ENCODE results near the gene ZSCAN4.

ZSCAN4 gene

GRCh38 chr19:57668635-57669034, at the start of gene ZSCAN4:
Gene ZSCAN4, plus strand, starts transcription at chr19:57668935. Its CDS starts 7,211 bp downstream, at chr19:57676146.
- no peak for DNase-seq (ENCODE audit: low read depth in 2 of 2)

- no peak for DNase-seq (ENCODE audit: low read depth in 2 of 2)
Observed at GRCh38 chr19:57620673-57621348, 47.9 kb upstream of the ZSCAN4 start.

GRCh38 chr19:57623091-57623490, 45.6 kb upstream of the ZSCAN4 start:
- DNase-seq (ENCODE audit: low read depth in 2 of 2), result no peak

GRCh38 chr19:57632987-57633831, 35.5 kb upstream of the ZSCAN4 start, which contains the start of gene ZNF211:
Gene ZNF211, plus strand, starts transcription at chr19:57633168. Its CDS starts 179 bp downstream, at chr19:57633347.
- DNase-seq (ENCODE audit: low read depth in 2 of 2), result peak; percentile 75 to 79

GRCh38 chr19:57633832-57634131, 35.0 kb upstream of the ZSCAN4 start:
- DNase-seq (ENCODE audit: low read depth in 2 of 2), result no peak

GRCh38 chr19:57637379-57637778, 31.4 kb upstream of the ZSCAN4 start:
- no peak for DNase-seq (ENCODE audit: low read depth in 2 of 2)

GRCh38 chr19:57641715-57642234, 27.0 kb upstream of the ZSCAN4 start:
- no peak for DNase-seq (ENCODE audit: low read depth in 2 of 2)

- DNase-seq (ENCODE audit: low read depth in 2 of 2), result no peak
Observed at GRCh38 chr19:57642396-57643046, 26.2 kb upstream of the ZSCAN4 start.

- no peak for DNase-seq (ENCODE audit: low read depth in 2 of 2)
Observed at GRCh38 chr19:57643734-57644133, 25.0 kb upstream of the ZSCAN4 start.

GRCh38 chr19:57648331-57649003, 20.3 kb upstream of the ZSCAN4 start:
- no peak for DNase-seq (ENCODE audit: low read depth in 2 of 2)

- no peak for DNase-seq (ENCODE audit: low read depth in 2 of 2)
Observed at GRCh38 chr19:57651654-57651996, 17.1 kb upstream of the ZSCAN4 start.

GRCh38 chr19:57653689-57654088, 15.0 kb upstream of the ZSCAN4 start:
- no peak for DNase-seq (ENCODE audit: low read depth in 2 of 2)

GRCh38 chr19:57655443-57655842, 13.3 kb upstream of the ZSCAN4 start:
- DNase-seq (ENCODE audit: low read depth in 2 of 2), result no peak

GRCh38 chr19:57656346-57656745, 12.4 kb upstream of the ZSCAN4 start:
- DNase-seq (ENCODE audit: low read depth in 2 of 2), result no peak

- DNase-seq (ENCODE audit: low read depth in 2 of 2), result no peak
Observed at GRCh38 chr19:57664269-57665127, 4.2 kb upstream of the ZSCAN4 start.

GRCh38 chr19:57665261-57665806, 3.4 kb upstream of the ZSCAN4 start:
- DNase-seq (ENCODE audit: low read depth in 2 of 2), result no peak

GRCh38 chr19:57667228-57667627, 1.5 kb upstream of the ZSCAN4 start:
- DNase-seq (ENCODE audit: low read depth in 2 of 2), result no peak

- no peak for DNase-seq (ENCODE audit: low read depth in 2 of 2)
Observed at GRCh38 chr19:57671124-57671895, 2.6 kb downstream of the ZSCAN4 start.

- no peak for DNase-seq (ENCODE audit: low read depth in 2 of 2)
Observed at GRCh38 chr19:57672466-57672865, 3.7 kb downstream of the ZSCAN4 start.

GRCh38 chr19:57675881-57676280, 7.1 kb downstream of the ZSCAN4 start:
- DNase-seq (ENCODE audit: low read depth in 2 of 2), result no peak
